Neural progenitor cell (in vitro differentiated cells): ENCODE results near the gene ZFP69B. TPM values are rescaled to one million over a fixed set of nuclear protein-coding genes. Genes with fewer than 3 reads are reported as not detected.
"Not testable (repeated sequence)": the region's sequence is repeated elsewhere in the genome, so short reads cannot be mapped to it uniquely, and the experiment has no call there.

ENCODE experiments used
- DNase-seq: peaks from one replicate; pipeline ENCODE4 v3.0.0-alpha.2; 2016; ENCODE audit warnings: low spot score
- H2AFZ ChIP-seq: fragments of 200-600 bp; sonication (generic); replicated peaks from 2 replicates; pipeline ENCODE4 v1.6.1; 2016; ENCODE audit warnings: antibody characterized with exemption
- H3F3A ChIP-seq: fragments of 200-600 bp; sonication (generic); 2 replicates; pipeline ENCODE4 v1.6.1; 2016; ENCODE audit warnings: antibody characterized with exemption, low read depth
- H3K27ac ChIP-seq: fragments of 200-600 bp; sonication (generic); 2 replicates; pipeline ENCODE4 v1.5.1; 2016; ENCODE audit warnings: mild to moderate bottlenecking
- H3K27me3 ChIP-seq: fragments of 200-600 bp; sonication (generic); 2 replicates; pipeline ENCODE4 v1.6.1; 2016; ENCODE audit warnings: mild to moderate bottlenecking, moderate library complexity
- H3K36me3 ChIP-seq: fragments of 200-600 bp; sonication (generic); 2 replicates; pipeline ENCODE4 v1.5.1; 2016
- H3K4me1 ChIP-seq: fragments of 200-600 bp; sonication (generic); 2 replicates; pipeline ENCODE4 v1.6.1; 2016; ENCODE audit warnings: mixed run types
- H3K4me2 ChIP-seq: fragments of 200-600 bp; sonication (generic); 2 replicates; pipeline ENCODE4 v1.6.1; 2016
- H3K4me3 ChIP-seq: fragments of 200-600 bp; sonication (generic); 2 replicates; pipeline ENCODE4 v1.5.1; 2016
- H3K79me2 ChIP-seq: fragments of 200-600 bp; sonication (generic); 2 replicates; pipeline ENCODE4 v1.6.1; 2016; ENCODE audit warnings: low read depth
- H3K9ac ChIP-seq: fragments of 200-600 bp; sonication (generic); 2 replicates; pipeline ENCODE4 v1.6.1; 2016
- H3K9me3 ChIP-seq: fragments of 200-600 bp; sonication (generic); 2 replicates; pipeline ENCODE4 v1.5.1; 2016; ENCODE audit warnings: low read depth
- H4K20me1 ChIP-seq: fragments of 200-600 bp; sonication (generic); 2 replicates; pipeline ENCODE4 v1.6.1; 2016; ENCODE audit warnings: low read depth
- H3K27ac Mint-ChIP-seq: 3 replicates; pipeline ENCODE4 v1.8.0; 2021; ENCODE audit warnings: mixed read lengths
- H3K27me3 Mint-ChIP-seq: 2 replicates; pipeline ENCODE4 v1.8.0; 2022; ENCODE audit warnings: low read depth, mild to moderate bottlenecking, inconsistent platforms, moderate library complexity, mixed read lengths; ENCODE audit not compliant: insufficient read depth
- H3K36me3 Mint-ChIP-seq: 3 replicates; pipeline ENCODE4 v1.8.0; 2021; ENCODE audit warnings: mixed read lengths
- H3K4me1 Mint-ChIP-seq: 3 replicates; pipeline ENCODE4 v1.8.0; 2021; ENCODE audit warnings: mixed read lengths
- H3K4me3 Mint-ChIP-seq: 3 replicates; pipeline ENCODE4 v1.8.0; 2021; ENCODE audit warnings: mild to moderate bottlenecking, moderate library complexity, mixed read lengths
- H3K9me3 Mint-ChIP-seq: 3 replicates; pipeline ENCODE4 v1.8.0; 2020; ENCODE audit warnings: mixed read lengths
- CTCF ChIP-seq: fragments of 200-600 bp; sonication (generic); IDR thresholded peaks from 2 replicates; pipeline ENCODE4 v1.5.1; 2017; ENCODE audit warnings: antibody characterized with exemption, mild to moderate bottlenecking
- EZH2 ChIP-seq: fragments of 200-600 bp; sonication (generic); IDR thresholded peaks from 2 replicates; pipeline ENCODE4 v1.6.1; 2017; ENCODE audit warnings: antibody characterized with exemption, mild to moderate bottlenecking, moderate library complexity
- EZH2phosphoT487 ChIP-seq: fragments of 200-600 bp; sonication (generic); IDR thresholded peaks from 2 replicates; pipeline ENCODE4 v1.6.1; 2017; ENCODE audit warnings: antibody characterized with exemption
- total RNA-seq: library from RNA; depleted of rRNA; stranded (reverse); fragments of >200 nt; gene quantifications from 2 replicates; pipeline ENCODE4 v1.2.3, GENCODE V29; 2015; ENCODE audit warnings: low replicate concordance

Gene ZFP69B
- total RNA-seq, 1 donor from 2014 or later, result 17.1 TPM

DNA sequence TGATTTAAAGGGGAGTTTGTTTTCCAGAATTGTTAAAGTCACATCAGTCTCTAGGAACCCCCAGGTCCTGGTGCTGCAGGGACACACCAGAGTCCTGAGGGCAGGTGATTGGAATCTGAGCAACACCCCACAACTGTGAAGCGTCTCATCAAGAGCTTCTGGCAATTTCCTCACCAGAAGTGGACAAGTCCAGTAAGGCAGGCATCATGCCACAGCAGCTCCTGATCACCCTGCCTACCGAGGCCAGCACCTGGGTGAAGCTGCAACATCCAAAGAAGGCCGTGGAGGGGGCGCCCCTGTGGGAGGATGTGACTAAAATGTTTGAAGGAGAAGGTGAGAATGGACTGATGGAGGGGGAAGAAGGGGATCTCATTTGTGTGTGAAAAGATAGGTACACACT is 28.9 kb downstream of the ZFP69B start:
- no peak for DNase-seq
- no peak overlapping the region for H3K4me3 ChIP-seq

DNA sequence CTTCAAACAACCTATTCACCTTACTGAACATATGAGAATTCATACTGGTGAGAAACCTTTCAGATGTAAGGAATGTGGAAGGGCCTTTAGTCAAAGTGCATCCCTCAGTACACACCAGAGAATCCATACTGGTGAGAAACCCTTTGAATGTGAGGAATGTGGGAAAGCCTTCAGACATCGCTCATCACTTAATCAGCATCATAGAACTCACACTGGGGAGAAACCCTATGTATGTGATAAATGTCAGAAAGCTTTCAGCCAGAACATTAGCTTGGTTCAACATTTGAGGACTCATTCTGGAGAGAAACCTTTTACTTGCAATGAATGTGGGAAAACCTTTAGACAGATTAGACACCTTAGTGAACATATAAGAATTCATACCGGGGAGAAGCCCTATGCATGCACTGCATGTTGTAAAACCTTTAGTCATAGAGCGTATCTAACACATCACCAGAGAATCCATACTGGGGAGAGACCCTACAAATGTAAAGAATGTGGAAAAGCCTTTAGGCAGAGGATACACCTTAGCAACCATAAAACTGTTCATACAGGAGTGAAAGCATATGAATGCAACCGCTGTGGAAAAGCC is 45.1 kb downstream of the ZFP69B start:
- H3K9ac ChIP-seq, result no peak overlapping the region
- no peak for DNase-seq
- Mint-ChIP-seq H3K27me3 (no peaks in the 10 kb centered on the region), H3K4me3 (no peak overlapping the region), H3K27ac (no peak overlapping the region), H3K36me3 (peaks cover 53% of the 10 kb centered on the region), H3K4me1 (no peaks in the 10 kb centered on the region), H3K9me3 (peaks cover 59% of the 10 kb centered on the region)
- H3K27ac ChIP-seq, result no peak overlapping the region
- H2AFZ ChIP-seq, result no peak overlapping the region
- TF ChIP-seq EZH2phosphoT487, result no peak
- no peak for TF ChIP-seq EZH2
- no peak for TF ChIP-seq CTCF
- no peaks in the 10 kb centered on the region for H3F3A ChIP-seq
- no peak overlapping the region for H3K4me2 ChIP-seq
- H4K20me1 ChIP-seq, result no peaks in the 10 kb centered on the region
- H3K9me3 ChIP-seq, result peaks cover 27% of the 10 kb centered on the region
- no peak overlapping the region for H3K4me3 ChIP-seq
- H3K36me3 ChIP-seq, result peaks cover 44% of the 10 kb centered on the region
- no peaks in the 10 kb centered on the region for H3K4me1 ChIP-seq
- H3K27me3 ChIP-seq, result no peaks in the 10 kb centered on the region
- H3K79me2 ChIP-seq, result no peaks in the 10 kb centered on the region

More for the DNA sequence above, 28.9 kb downstream of the ZFP69B start:
- H3K4me1 ChIP-seq, result peaks cover 9% of the 10 kb centered on the region
- H3K9ac ChIP-seq, result no peak overlapping the region
- no peak overlapping the region for H2AFZ ChIP-seq
- H4K20me1 ChIP-seq, result no peaks in the 10 kb centered on the region
- H3K79me2 ChIP-seq, result no peaks in the 10 kb centered on the region
- no peak overlapping the region for H3K27ac ChIP-seq
- Mint-ChIP-seq H3K4me1 (peaks cover 7% of the 10 kb centered on the region), H3K27me3 (peaks cover 2% of the 10 kb centered on the region), H3K4me3 (no peak overlapping the region), H3K9me3 (peaks cover 55% of the 10 kb centered on the region), H3K36me3 (peaks cover 49% of the 10 kb centered on the region), H3K27ac (no peak overlapping the region)
- H3K9me3 ChIP-seq, result peaks cover 16% of the 10 kb centered on the region
- TF ChIP-seq EZH2 (no peak), EZH2phosphoT487 (no peak), CTCF (no peak)
- H3K4me2 ChIP-seq, result no peak overlapping the region
- no peaks in the 10 kb centered on the region for H3K27me3 ChIP-seq
- peaks cover 10% of the 10 kb centered on the region for H3F3A ChIP-seq
- no peaks in the 10 kb centered on the region for H3K36me3 ChIP-seq

GRCh38 chr1:40502651-40503050 is 52.4 kb downstream of the ZFP69B start:
- H3K4me1 Mint-ChIP-seq, H3K4me1 ChIP-seq, H4K20me1 ChIP-seq, H3K4me2 ChIP-seq, H3K9ac ChIP-seq, H3F3A ChIP-seq, H3K27ac Mint-ChIP-seq, H3K79me2 ChIP-seq, H3K4me3 ChIP-seq, H3K27me3 Mint-ChIP-seq, H3K36me3 ChIP-seq, DNase-seq, H3K27me3 ChIP-seq, H3K4me3 Mint-ChIP-seq, H3K27ac ChIP-seq, H3K9me3 ChIP-seq, H2AFZ ChIP-seq: not testable (repeated sequence)
- Mint-ChIP-seq H3K9me3 (peaks cover 58% of the 10 kb centered on the region), H3K36me3 (peaks cover 33% of the 10 kb centered on the region)

GRCh38 chr1:40507973-40508372 is 57.7 kb downstream of the ZFP69B start:
- H3K4me2 ChIP-seq, result peak overlapping the region; percentile 78
- H2AFZ ChIP-seq, result peak overlapping the region; percentile 95
- no peak overlapping the region for H3K9ac ChIP-seq
- no peaks in the 10 kb centered on the region for H3F3A ChIP-seq
- H3K79me2 ChIP-seq, result peaks cover 3% of the 10 kb centered on the region
- no peaks in the 10 kb centered on the region for H4K20me1 ChIP-seq
- DNase-seq, result no peak
- H3K9me3 ChIP-seq, result peaks cover 6% of the 10 kb centered on the region
- peaks cover 3% of the 10 kb centered on the region for H3K36me3 ChIP-seq
- no peak overlapping the region for H3K27ac ChIP-seq
- TF ChIP-seq EZH2phosphoT487, result no peak
- no peak for TF ChIP-seq CTCF
- TF ChIP-seq EZH2, result no peak
- H3K4me3 Mint-ChIP-seq, result peak overlapping the region; percentile 88
- H3K4me1 Mint-ChIP-seq, result peaks cover 7% of the 10 kb centered on the region
- H3K36me3 Mint-ChIP-seq, result peaks cover 29% of the 10 kb centered on the region
- H3K4me1 ChIP-seq, result peaks cover 5% of the 10 kb centered on the region
- H3K27me3 Mint-ChIP-seq, result peaks cover 10% of the 10 kb centered on the region
- peak overlapping the region; percentile 51 for H3K4me3 ChIP-seq
- peaks cover 64% of the 10 kb centered on the region for H3K9me3 Mint-ChIP-seq
- no peak overlapping the region for H3K27ac Mint-ChIP-seq
- peaks cover 7% of the 10 kb centered on the region for H3K27me3 ChIP-seq
